ENCODE measurements around the gene PCNA. TPM values are rescaled to one million over a fixed set of nuclear protein-coding genes. Genes with fewer than 3 reads are reported as not detected.
"Not testable (repeated sequence)": the region's sequence is repeated elsewhere in the genome, so short reads cannot be mapped to it uniquely, and the experiment has no call there.

The PCNA gene
- total RNA-seq, 1 donor from 2014 or later, result 314 TPM

DNA sequence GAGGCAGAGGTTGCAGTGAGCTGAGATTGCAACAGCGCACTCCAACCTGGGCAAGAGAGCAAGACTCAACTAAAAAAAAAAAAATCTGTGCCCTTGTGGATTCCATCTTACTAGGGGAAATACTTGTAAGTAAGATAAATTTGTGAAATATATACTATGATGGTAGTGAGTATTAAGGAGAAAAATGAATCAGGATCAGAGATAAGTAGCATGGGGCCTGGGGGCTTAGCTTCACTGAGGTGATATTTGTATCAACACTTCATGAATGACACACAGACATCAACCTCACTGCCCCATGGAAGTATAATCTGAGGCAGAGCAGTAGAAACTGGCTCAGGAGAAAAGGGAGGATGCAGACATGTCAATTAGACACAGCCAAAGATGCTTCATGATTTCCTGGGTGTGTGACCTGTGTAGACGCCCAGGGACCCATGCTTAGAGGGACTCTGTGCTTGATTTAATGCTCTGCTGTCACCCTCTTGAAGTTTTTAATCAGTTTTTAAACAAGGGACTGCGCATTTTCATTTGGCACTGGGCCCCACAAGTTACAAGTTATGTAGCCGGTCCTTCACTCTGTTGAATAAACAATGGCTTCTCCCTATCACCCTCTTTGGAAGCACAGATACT lies 41.9 kb downstream of the PCNA start:
- no peak for DNase-seq (ENCODE audit: low read depth, low spot score)
- peak overlapping the region; percentile 81 for H3K27ac Mint-ChIP-seq (ENCODE audit: unreplicated experiment)
- no peaks in the 10 kb centered on the region for H3K9me3 Mint-ChIP-seq
- peaks cover 6% of the 10 kb centered on the region for H3K4me1 Mint-ChIP-seq
- no peak overlapping the region for H3K4me3 Mint-ChIP-seq
- no peaks in the 10 kb centered on the region for H3K36me3 Mint-ChIP-seq (ENCODE audit: low read depth)
- no peaks in the 10 kb centered on the region for H3K27me3 Mint-ChIP-seq (ENCODE audit: low read depth)
- no peak for TF ChIP-seq CTCF (conservative IDR thresholded peaks at IDR 0.05)

DNA sequence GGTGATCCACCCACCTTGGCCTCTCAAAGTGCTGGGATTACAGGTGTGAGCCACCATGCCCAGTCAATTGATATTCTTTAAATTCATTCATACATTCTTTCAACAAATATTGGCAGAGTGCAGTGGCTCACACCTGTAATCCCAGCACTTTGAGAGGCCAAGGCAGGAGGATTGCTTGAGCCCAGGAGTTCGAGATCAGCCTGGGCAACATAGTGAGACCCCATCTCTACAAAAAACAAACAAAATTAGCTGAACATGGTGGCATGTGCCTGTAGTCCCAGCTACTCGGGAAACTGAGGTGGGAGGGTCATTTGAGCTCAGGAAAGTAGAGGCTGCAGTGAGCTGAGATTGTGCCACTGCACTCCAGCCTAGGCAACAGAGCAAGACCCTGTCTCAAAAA lies 42.8 kb downstream of the PCNA start:
- not testable (repeated sequence) for H3K4me3 Mint-ChIP-seq; DNase-seq (ENCODE audit: low read depth, low spot score); H3K4me1 Mint-ChIP-seq; H3K9me3 Mint-ChIP-seq; H3K36me3 Mint-ChIP-seq (ENCODE audit: low read depth); H3K27me3 Mint-ChIP-seq (ENCODE audit: low read depth); H3K27ac Mint-ChIP-seq (ENCODE audit: unreplicated experiment)

DNA sequence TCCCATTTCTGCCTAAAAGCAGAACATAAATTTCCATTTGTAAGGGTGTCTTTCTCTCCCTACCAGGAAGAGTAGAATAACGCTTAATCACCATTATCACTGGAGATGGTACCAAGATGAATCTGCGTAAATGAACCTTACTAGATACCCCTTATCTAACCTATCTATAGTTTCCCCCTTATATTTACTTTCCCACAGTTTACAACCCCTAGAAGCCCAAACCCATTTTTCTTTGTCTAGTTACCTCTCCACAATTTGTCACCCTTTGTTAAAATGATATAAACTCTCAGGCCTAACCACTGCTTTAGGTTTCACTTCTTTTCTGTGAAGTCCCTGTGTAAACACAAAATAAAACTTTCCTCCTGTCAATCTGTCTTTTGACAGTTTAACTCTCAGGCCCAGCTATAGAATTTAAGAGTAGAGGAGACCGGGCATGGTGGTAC lies 45.5 kb downstream of the PCNA start:
- Mint-ChIP-seq H3K27me3 (ENCODE audit: low read depth) (no peaks in the 10 kb centered on the region), H3K36me3 (ENCODE audit: low read depth) (no peaks in the 10 kb centered on the region), H3K27ac (ENCODE audit: unreplicated experiment) (no peak overlapping the region), H3K4me3 (no peak overlapping the region), H3K4me1 (no peaks in the 10 kb centered on the region), H3K9me3 (no peaks in the 10 kb centered on the region)
- no peak for DNase-seq (ENCODE audit: low read depth, low spot score)
- no peak for TF ChIP-seq CTCF (conservative IDR thresholded peaks at IDR 0.05)

GRCh38 chr20:5073660-5074231 lies 46.0 kb downstream of the PCNA start:
- TF ChIP-seq CTCF (conservative IDR thresholded peaks at IDR 0.05), result no peak
- no peaks in the 10 kb centered on the region for H3K36me3 Mint-ChIP-seq (ENCODE audit: low read depth)
- no peaks in the 10 kb centered on the region for H3K4me1 Mint-ChIP-seq
- no peaks in the 10 kb centered on the region for H3K9me3 Mint-ChIP-seq
- H3K4me3 Mint-ChIP-seq, result no peak overlapping the region
- no peaks in the 10 kb centered on the region for H3K27me3 Mint-ChIP-seq (ENCODE audit: low read depth)
- no peak for DNase-seq (ENCODE audit: low read depth, low spot score)
- H3K27ac Mint-ChIP-seq (ENCODE audit: unreplicated experiment), result no peak overlapping the region

DNA sequence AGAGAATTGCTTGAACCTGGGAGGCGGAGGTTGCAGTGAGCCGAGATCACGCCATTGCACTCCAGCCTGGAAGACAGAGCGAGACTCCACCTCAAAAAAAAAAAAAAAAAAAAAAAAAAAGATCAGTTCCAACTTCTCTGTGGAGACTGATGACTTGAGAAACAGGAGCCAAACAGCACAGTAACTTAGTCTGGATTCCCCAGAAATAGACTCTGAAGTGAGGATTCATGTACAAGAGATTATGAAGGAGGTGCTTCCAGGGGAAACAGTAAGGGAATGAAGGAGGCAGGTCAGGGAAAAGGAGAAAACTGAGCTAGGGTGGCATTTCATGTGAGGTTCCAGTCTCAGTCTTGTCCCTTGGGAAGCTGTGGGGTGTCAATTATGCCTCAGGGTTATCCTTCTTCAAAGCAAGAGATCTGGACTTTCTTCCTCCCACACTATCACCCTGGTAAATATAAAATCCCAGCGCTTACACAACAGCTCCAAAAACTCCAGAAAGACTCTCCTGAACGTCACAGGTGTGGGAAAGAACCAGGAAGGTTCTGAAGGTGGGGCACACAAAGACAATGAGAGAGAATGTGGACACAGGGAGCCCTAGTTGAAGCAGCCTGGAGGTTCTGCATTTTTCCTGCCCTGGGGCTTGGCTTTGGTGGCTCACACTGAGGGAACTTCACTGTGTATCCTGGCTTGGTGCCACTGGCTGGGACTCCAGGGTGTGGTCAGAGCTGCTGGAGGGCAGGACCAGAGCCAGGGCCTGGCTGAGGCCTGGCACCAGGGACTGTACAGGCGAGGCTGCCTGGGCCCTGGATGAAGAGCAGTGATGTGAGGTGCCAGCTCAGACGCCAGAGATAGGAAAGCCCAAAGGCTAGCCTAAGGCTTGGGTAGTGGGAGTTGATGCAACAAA lies 46.8 kb downstream of the PCNA start:
- no peaks in the 10 kb centered on the region for H3K4me1 Mint-ChIP-seq
- TF ChIP-seq CTCF (conservative IDR thresholded peaks at IDR 0.05), result no peak
- H3K27ac Mint-ChIP-seq (ENCODE audit: unreplicated experiment), result peak overlapping the region; percentile 62
- H3K36me3 Mint-ChIP-seq (ENCODE audit: low read depth), result no peaks in the 10 kb centered on the region
- DNase-seq (ENCODE audit: low read depth, low spot score), result no peak
- H3K27me3 Mint-ChIP-seq (ENCODE audit: low read depth), result no peaks in the 10 kb centered on the region
- no peak overlapping the region for H3K4me3 Mint-ChIP-seq
- H3K9me3 Mint-ChIP-seq, result no peaks in the 10 kb centered on the region

DNA sequence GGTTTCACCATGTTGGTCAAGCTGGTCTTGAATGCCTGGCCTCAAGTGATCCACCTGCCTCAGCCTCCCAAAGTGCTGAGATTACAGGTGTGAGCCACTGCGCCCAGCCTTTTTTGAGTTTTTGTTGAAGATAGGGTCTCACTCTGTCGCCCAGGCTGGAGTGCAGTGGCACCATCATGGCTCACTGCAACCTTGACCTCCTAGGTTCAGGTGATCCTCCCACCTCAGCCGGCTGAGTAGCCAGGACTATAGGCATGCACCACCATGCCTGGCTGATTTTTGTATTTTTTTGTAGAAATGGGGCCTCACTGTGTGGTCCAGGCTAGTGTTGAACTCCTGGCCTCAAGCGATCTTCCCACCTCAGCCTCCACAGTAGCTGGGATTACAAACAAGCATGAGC lies 47.8 kb downstream of the PCNA start:
- not testable (repeated sequence) for H3K4me3 Mint-ChIP-seq; H3K27ac Mint-ChIP-seq (ENCODE audit: unreplicated experiment); H3K27me3 Mint-ChIP-seq (ENCODE audit: low read depth)

More for the DNA sequence above, 47.8 kb downstream of the PCNA start:
- not testable (repeated sequence) for DNase-seq (ENCODE audit: low read depth, low spot score); H3K36me3 Mint-ChIP-seq (ENCODE audit: low read depth); H3K4me1 Mint-ChIP-seq; H3K9me3 Mint-ChIP-seq
